H9 (cell line): ENCODE data around the gene ACSF3. TPM values are rescaled to one million over a fixed set of nuclear protein-coding genes. Genes with fewer than 3 reads are reported as not detected.

ENCODE experiments used
- DNase-seq: peaks from one replicate; pipeline ENCODE4 v3.0.0-alpha.2; 2017
- H2AFZ ChIP-seq: one replicate; pipeline ENCODE4 v1.6.1; 2013; ENCODE audit warnings: mild to moderate bottlenecking, low read length, control low read depth, moderate library complexity
- H2AK5ac ChIP-seq: 2 replicates; pipeline ENCODE4 v1.6.1; 2013; ENCODE audit warnings: low read length, control low read depth, mixed read lengths; ENCODE audit not compliant: insufficient read length
- H2BK120ac ChIP-seq: one replicate; pipeline ENCODE4 v1.6.1; 2013; ENCODE audit warnings: low read depth, mild to moderate bottlenecking, low read length, control low read depth, inconsistent platforms; ENCODE audit not compliant: poor library complexity, severe bottlenecking
- H2BK12ac ChIP-seq: 2 replicates; pipeline ENCODE4 v1.6.1; 2013; ENCODE audit warnings: low read length, control low read depth, mixed read lengths, low read depth; ENCODE audit not compliant: insufficient read length
- H2BK15ac ChIP-seq: 2 replicates; pipeline ENCODE4 v1.6.1; 2013; ENCODE audit warnings: low read depth, low read length, control low read depth
- H2BK20ac ChIP-seq: one replicate; pipeline ENCODE4 v1.6.1; 2013; ENCODE audit warnings: low read depth, mild to moderate bottlenecking, low read length, control low read depth, inconsistent platforms; ENCODE audit not compliant: poor library complexity, severe bottlenecking
- H2BK5ac ChIP-seq: 2 replicates; pipeline ENCODE4 v1.6.1; 2013; ENCODE audit warnings: low read length, control low read depth, mixed read lengths; ENCODE audit not compliant: insufficient read length
- H3K14ac ChIP-seq: 2 replicates; pipeline ENCODE4 v1.6.1; 2013; ENCODE audit warnings: low read length, control low read depth; ENCODE audit not compliant: insufficient read depth
- H3K18ac ChIP-seq: 2 replicates; pipeline ENCODE4 v1.6.1; 2013; ENCODE audit warnings: low read depth, mild to moderate bottlenecking, mixed read lengths, low read length, control low read depth; ENCODE audit not compliant: insufficient read length
- H3K23ac ChIP-seq: 2 replicates; pipeline ENCODE4 v1.6.1; 2013; ENCODE audit warnings: low read length, control low read depth, mixed read lengths, low read depth; ENCODE audit not compliant: insufficient read length
- H3K23me2 ChIP-seq: 2 replicates; pipeline ENCODE4 v1.6.1; 2013; ENCODE audit warnings: low read depth, mild to moderate bottlenecking, mixed read lengths, low read length, control low read depth; ENCODE audit not compliant: insufficient read length, poor library complexity, severe bottlenecking
- H3K27ac ChIP-seq: 2 replicates; pipeline ENCODE4 v1.5.1; 2013; ENCODE audit warnings: low read length, control low read depth, mixed read lengths, low read depth; ENCODE audit not compliant: insufficient read length
- H3K27me3 ChIP-seq: 2 replicates; pipeline ENCODE4 v1.6.1; 2013; ENCODE audit warnings: low read length, control low read depth, inconsistent platforms; ENCODE audit not compliant: insufficient read depth
- H3K4ac ChIP-seq: 2 replicates; pipeline ENCODE4 v1.6.1; 2013; ENCODE audit warnings: low read depth, mild to moderate bottlenecking, control low read depth, inconsistent platforms, low read length, moderate library complexity
- H3K4me1 ChIP-seq: 2 replicates; pipeline ENCODE4 v1.6.1; 2013; ENCODE audit warnings: low read length, control low read depth, inconsistent platforms; ENCODE audit not compliant: insufficient read depth
- H3K4me2 ChIP-seq: 2 replicates; pipeline ENCODE4 v1.6.1; 2013; ENCODE audit warnings: low read length, control low read depth, mixed read lengths; ENCODE audit not compliant: insufficient read length, insufficient read depth
- H3K56ac ChIP-seq: 2 replicates; pipeline ENCODE4 v1.6.1; 2013; ENCODE audit warnings: low read depth, mild to moderate bottlenecking, mixed read lengths, low read length, control low read depth; ENCODE audit not compliant: insufficient read length
- H3K79me1 ChIP-seq: 2 replicates; pipeline ENCODE4 v1.6.1; 2013; ENCODE audit warnings: low read depth, mild to moderate bottlenecking, moderate library complexity, low read length, control low read depth, inconsistent platforms; ENCODE audit not compliant: insufficient read depth, poor library complexity, severe bottlenecking
- H3K79me2 ChIP-seq: 2 replicates; pipeline ENCODE4 v1.6.1; 2013; ENCODE audit warnings: low read length, control low read depth, inconsistent platforms; ENCODE audit not compliant: insufficient read depth
- H3K9ac ChIP-seq: 2 replicates; pipeline ENCODE4 v1.6.1; 2013; ENCODE audit warnings: low read length, control low read depth, mixed read lengths; ENCODE audit not compliant: insufficient read length; ENCODE audit errors: extremely low read depth
- H3K9me3 ChIP-seq: one replicate; pipeline ENCODE4 v1.6.1; 2013; ENCODE audit warnings: low read depth, low read length, inconsistent platforms; ENCODE audit not compliant: control insufficient read depth
- H3T11ph ChIP-seq: one replicate; pipeline ENCODE4 v1.6.1; 2013; ENCODE audit warnings: mild to moderate bottlenecking, low read length, control low read depth, inconsistent platforms
- H4K20me1 ChIP-seq: one replicate; pipeline ENCODE4 v1.6.1; 2013; ENCODE audit not compliant: control insufficient read depth, insufficient read length, insufficient read depth
- H4K5ac ChIP-seq: 2 replicates; pipeline ENCODE4 v1.6.1; 2013; ENCODE audit warnings: low read depth, mild to moderate bottlenecking, mixed read lengths, low read length, control low read depth; ENCODE audit not compliant: insufficient read length
- H4K8ac ChIP-seq: replicated peaks from 2 replicates; pipeline ENCODE4 v1.6.1; 2013; ENCODE audit warnings: low read length, control low read depth, mixed read lengths, low read depth; ENCODE audit not compliant: insufficient read length
- H4K91ac ChIP-seq: 2 replicates; pipeline ENCODE4 v1.6.1; 2013; ENCODE audit warnings: low read depth, mild to moderate bottlenecking, moderate library complexity, mixed read lengths, low read length, control low read depth; ENCODE audit not compliant: insufficient read length
- H3K27ac Mint-ChIP-seq, 3 experiments: 2 replicates in 2 of 3; 3 replicates in 1 of 3; pipeline ENCODE4 v1.8.0; 2020 to 2021; ENCODE audit warnings: mixed read lengths in 3 of 3, mild to moderate bottlenecking in 1 of 3, moderate library complexity in 1 of 3
- H3K27me3 Mint-ChIP-seq: 2 replicates; pipeline ENCODE4 v1.8.0; 2021; ENCODE audit warnings: low read depth, mild to moderate bottlenecking, moderate library complexity, mixed read lengths
- H3K36me3 Mint-ChIP-seq, 3 experiments: 2 replicates in 2 of 3; 3 replicates in 1 of 3; pipeline ENCODE4 v1.8.0; 2020 to 2021; ENCODE audit warnings: low read depth in 3 of 3, mixed read lengths in 3 of 3; ENCODE audit not compliant: insufficient read depth in 1 of 3
- H3K4me1 Mint-ChIP-seq, 2 experiments: 2 replicates each; pipeline ENCODE4 v1.8.0; 2020; ENCODE audit warnings: mixed read lengths in 2 of 2
- H3K4me3 Mint-ChIP-seq, 2 experiments: 2 replicates in 1 of 2; 3 replicates in 1 of 2; pipeline ENCODE4 v1.8.0; 2020 to 2021; ENCODE audit warnings: mild to moderate bottlenecking in 2 of 2, mixed read lengths in 2 of 2, moderate library complexity in 1 of 2
- H3K9me3 Mint-ChIP-seq, 2 experiments: 2 replicates in 1 of 2; 3 replicates in 1 of 2; pipeline ENCODE4 v1.8.0; 2020; ENCODE audit warnings: mild to moderate bottlenecking in 2 of 2, mixed read lengths in 2 of 2, moderate library complexity in 1 of 2
- WGBS: extraction: QIAGEN DNeasy Blood & Tissue Kit; methylation state at CpG from one replicate; pipeline ENCODE4 v1.1.7; 2013; ENCODE audit warnings: missing lambda C conversion rate, low lambda C conversion rate, mixed read lengths; ENCODE audit not compliant: insufficient read length; ENCODE audit errors: extremely low coverage; 5-methylcytosine and 5-hydroxymethylcytosine counted together
- total RNA-seq: library from RNA; stranded (reverse); gene quantifications from 2 replicates; pipeline ENCODE4 v1.2.1, GENCODE V29; 2021
- TF ChIP-seq, protein P1 (sequence below): fragments of 200-600 bp; sonication (generic); conservative IDR thresholded peaks from 3 replicates; pipeline ENCODE4 v1.8.0; 2021; ENCODE audit warnings: antibody characterized with exemption, mild to moderate bottlenecking

ACSF3 gene
- total RNA-seq, 1 experiment from 2014 or later, result 31.3 TPM

DNA sequence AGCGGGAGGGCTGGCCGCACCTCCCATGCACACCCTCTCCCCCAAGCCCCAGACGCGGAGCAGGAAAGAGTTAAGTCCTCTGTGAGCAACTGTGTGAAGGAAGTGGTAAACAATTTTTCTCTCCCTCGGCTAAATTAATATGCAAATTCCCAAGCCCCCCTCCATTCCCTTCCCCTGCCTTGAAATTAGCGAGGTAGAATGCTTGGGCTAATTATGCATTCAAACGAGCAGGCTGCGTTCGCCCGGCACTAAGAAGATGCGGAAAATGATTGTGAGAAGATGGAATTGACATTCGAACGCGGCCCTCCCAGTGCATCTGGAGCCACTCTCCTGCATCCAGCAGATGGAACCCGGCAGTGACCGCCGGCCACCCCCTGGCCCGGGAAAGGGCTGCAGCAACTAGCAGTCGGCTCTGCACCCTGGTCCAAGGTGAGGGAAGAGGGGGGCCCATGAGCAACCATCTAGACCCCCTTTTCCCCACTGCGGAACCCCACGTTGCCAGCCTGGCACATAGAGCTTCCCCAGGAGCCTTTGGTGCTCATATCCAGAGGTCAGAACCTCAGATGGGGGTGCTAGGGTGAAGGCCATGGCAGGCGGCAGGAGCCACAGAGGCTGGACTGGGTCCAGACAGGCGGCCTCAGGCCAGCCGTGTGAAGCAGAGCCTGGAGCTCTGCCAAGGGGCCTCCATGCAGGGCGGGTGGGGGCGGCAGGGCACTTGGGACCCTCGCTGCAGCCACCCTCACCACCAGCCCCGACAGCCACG is 49.1 kb upstream of the ACSF3 start:
- Mint-ChIP-seq H3K36me3 (no peaks in the 10 kb centered on the region), H3K4me1 (peaks cover 2 to 11% of the 10 kb centered on the region in 2 experiments; a peak in 2 of 4 replicates), H3K4me3 (no peak overlapping the region), H3K9me3 (peaks cover 3 to 4% of the 10 kb centered on the region in 2 experiments; a peak in 3 of 5 replicates), H3K27me3 (no peaks in the 10 kb centered on the region; the same call in 1 of the 2 replicates), H3K27ac (no peak overlapping the region)
- Histone ChIP-seq H2AK5ac (no peak overlapping the region), H3K23ac (no peak overlapping the region), H3K4ac (no peak overlapping the region), H2BK20ac (no peak overlapping the region), H3K79me2 (no peaks in the 10 kb centered on the region), H3K56ac (no peak overlapping the region), H3T11ph (no peak overlapping the region), H3K79me1 (no peaks in the 10 kb centered on the region), H4K8ac (no peak overlapping the region), H2BK120ac (no peak overlapping the region), H3K14ac (no peak overlapping the region), H4K5ac (no peak overlapping the region), H3K27me3 (no peaks in the 10 kb centered on the region), H2BK5ac (no peak overlapping the region), H3K18ac (no peak overlapping the region), H2AFZ (no peak overlapping the region), H2BK12ac (no peak overlapping the region), H3K4me1 (no peaks in the 10 kb centered on the region), H3K4me2 (no peak overlapping the region), H4K20me1 (no peaks in the 10 kb centered on the region), H3K9ac (no peak overlapping the region), H3K27ac (no peak overlapping the region), H4K91ac (no peak overlapping the region), H3K9me3 (no peaks in the 10 kb centered on the region), H3K23me2 (no peaks in the 10 kb centered on the region), H2BK15ac (no peak overlapping the region)
- WGBS, result no CpG with 5 or more reads among the region's 29 CpGs
- TF ChIP-seq, protein P1, sequence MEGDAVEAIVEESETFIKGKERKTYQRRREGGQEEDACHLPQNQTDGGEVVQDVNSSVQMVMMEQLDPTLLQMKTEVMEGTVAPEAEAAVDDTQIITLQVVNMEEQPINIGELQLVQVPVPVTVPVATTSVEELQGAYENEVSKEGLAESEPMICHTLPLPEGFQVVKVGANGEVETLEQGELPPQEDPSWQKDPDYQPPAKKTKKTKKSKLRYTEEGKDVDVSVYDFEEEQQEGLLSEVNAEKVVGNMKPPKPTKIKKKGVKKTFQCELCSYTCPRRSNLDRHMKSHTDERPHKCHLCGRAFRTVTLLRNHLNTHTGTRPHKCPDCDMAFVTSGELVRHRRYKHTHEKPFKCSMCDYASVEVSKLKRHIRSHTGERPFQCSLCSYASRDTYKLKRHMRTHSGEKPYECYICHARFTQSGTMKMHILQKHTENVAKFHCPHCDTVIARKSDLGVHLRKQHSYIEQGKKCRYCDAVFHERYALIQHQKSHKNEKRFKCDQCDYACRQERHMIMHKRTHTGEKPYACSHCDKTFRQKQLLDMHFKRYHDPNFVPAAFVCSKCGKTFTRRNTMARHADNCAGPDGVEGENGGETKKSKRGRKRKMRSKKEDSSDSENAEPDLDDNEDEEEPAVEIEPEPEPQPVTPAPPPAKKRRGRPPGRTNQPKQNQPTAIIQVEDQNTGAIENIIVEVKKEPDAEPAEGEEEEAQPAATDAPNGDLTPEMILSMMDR, result no peak
- no peak for DNase-seq
